K562 treated with DMSO at 1 percent for 24 hours (cell line): Measurements from ENCODE around the gene SLC25A25. TPM values are rescaled to one million over a fixed set of nuclear protein-coding genes. Genes with fewer than 3 reads are reported as not detected.

Source experiments
- total RNA-seq: library from RNA; unstranded; fragments of 300-600 nt; gene quantifications from 2 replicates; pipeline ENCODE4 v1.2.3, GENCODE V29; 2022; ENCODE audit warnings: low read depth; ENCODE audit not compliant: insufficient read depth

The SLC25A25 gene
- total RNA-seq: 40.3 and 40.4 TPM in 2 replicates

GRCh38 chr9:128067645-128068385, at the start of gene SLC25A25:
TSS of gene SLC25A25 (plus strand) at chr9:128068232. CDS start at chr9:128068320, 88 bp downstream.

GRCh38 chr9:128066713-128067644, 1.1 kb upstream of the SLC25A25 start, which contains the start of gene NAIF1:
TSS of gene NAIF1 (minus strand) at chr9:128067320. CDS start at chr9:128067101, 219 bp downstream.

GRCh38 chr9:128127568-128127989, 59.5 kb downstream of the SLC25A25 start, which contains the start of gene PTGES2:
TSS of gene PTGES2 (minus strand) at chr9:128127729. CDS start at chr9:128127717, 12 bp downstream.

GRCh38 chr9:128149001-128149701, 81.1 kb downstream of the SLC25A25 start, which contains the start of gene LCN2:
TSS of gene LCN2 (plus strand) at chr9:128149453. CDS start at chr9:128149526, 73 bp downstream.

Other genes with a start within 250 kb of the SLC25A25 start
- 2.2 and 3.2 TPM in 2 replicates for gene ENG, start 213.6 kb upstream of the SLC25A25 start, total RNA-seq
- gene AK1, start 190.6 kb upstream of the SLC25A25 start, total RNA-seq: 72.9 and 77.4 TPM in 2 replicates
- 16.2 and 23.4 TPM in 2 replicates for gene ST6GALNAC6, start 168.6 kb upstream of the SLC25A25 start, total RNA-seq
- gene ST6GALNAC4, start 151.2 kb upstream of the SLC25A25 start, total RNA-seq: 49.0 and 60.9 TPM in 2 replicates
- gene PIP5KL1, start 137.5 kb upstream of the SLC25A25 start, total RNA-seq: 2.8 and 4.9 TPM in 2 replicates
- gene DPM2, start 130.4 kb upstream of the SLC25A25 start, total RNA-seq: 71.9 and 76.4 TPM in 2 replicates
- 48.1 and 48.9 TPM in 2 replicates for gene EEIG1, start 87.2 kb upstream of the SLC25A25 start, total RNA-seq
- 20.5 and 24.2 TPM in 2 replicates for gene NAIF1, start 912 bp upstream of the SLC25A25 start, total RNA-seq
- 66.6 and 70.1 TPM in 2 replicates for gene PTGES2, start 59.5 kb downstream of the SLC25A25 start, total RNA-seq
- gene LCN2, start 81.2 kb downstream of the SLC25A25 start, total RNA-seq: not detected in 2 replicates
- 532 and 580 TPM in 2 replicates for gene BBLN, start 92.0 kb downstream of the SLC25A25 start, total RNA-seq
- 438 and 464 TPM in 2 replicates for gene CIZ1, start 123.3 kb downstream of the SLC25A25 start, total RNA-seq
- gene DNM1, start 135.1 kb downstream of the SLC25A25 start, total RNA-seq: 54.4 and 58.5 TPM in 2 replicates
- gene GOLGA2, start 207.8 kb downstream of the SLC25A25 start, total RNA-seq: 115 and 119 TPM in 2 replicates
- gene SWI5, start 208.0 kb downstream of the SLC25A25 start, total RNA-seq: 193 and 194 TPM in 2 replicates